GM23248 (cell line): ENCODE data around the gene PTX4.

Experiments
- EZH2 ChIP-seq: fragments of 200-600 bp; sonication (generic); IDR thresholded peaks from 2 replicates; pipeline ENCODE4 v1.6.1; 2018; ENCODE audit warnings: antibody characterized with exemption, mild to moderate bottlenecking; ENCODE audit not compliant: insufficient read depth, poor library complexity, severe bottlenecking
- EZH2phosphoT487 ChIP-seq: fragments of 200-600 bp; sonication (generic); IDR thresholded peaks from 2 replicates; pipeline ENCODE4 v1.6.1; 2018; ENCODE audit warnings: antibody characterized with exemption, moderate library complexity, mild to moderate bottlenecking, low read depth; ENCODE audit not compliant: insufficient read depth

- TF ChIP-seq EZH2 (no peak), EZH2phosphoT487 (no peak)
These were observed 22.2 kb upstream of the PTX4 start for GRCh38 chr16:1510941-1511351.
